Activated T-helper 1 cell treated with anti-CD3 and anti-CD28 coated beads, Interleukin-2, amount 50 U/mL, for 16 hours (primary cell): Measurements from ENCODE around the gene EEIG1.

ENCODE experiments used
- DNase-seq, 2 donors: peaks; one replicate each; pipeline ENCODE4 v3.0.0-alpha.2; 2020; ENCODE audit warnings: low read depth in 1 of 2, low spot score in 1 of 2

The EEIG1 gene

GRCh38 chr9:127975376-127976315, 5.1 kb downstream of the EEIG1 start:
- DNase-seq, result no peak

DNA sequence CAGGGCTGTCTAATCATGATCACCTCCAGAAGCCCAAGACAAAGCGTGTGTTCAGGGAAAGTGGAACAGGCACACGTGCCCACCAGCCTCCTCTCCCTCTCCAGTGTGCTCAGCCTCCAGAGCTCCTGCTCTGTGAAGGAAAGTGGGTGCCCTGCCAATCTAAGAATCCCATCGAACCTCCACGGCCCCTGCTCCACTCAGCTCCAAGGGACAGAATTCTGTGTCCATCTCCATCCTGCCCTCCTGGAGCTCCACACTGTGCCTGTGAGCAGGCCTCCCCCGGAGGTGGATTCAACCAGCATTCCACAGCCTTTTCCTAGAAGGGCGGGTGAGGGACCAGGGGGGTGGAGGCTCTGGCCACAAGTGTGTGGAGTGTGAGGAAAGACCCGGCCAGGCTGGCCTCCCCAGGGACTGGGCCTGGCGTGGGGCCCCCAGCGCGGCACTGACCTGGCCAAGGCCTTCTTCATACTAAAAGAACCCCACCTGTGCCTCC, 6.0 kb downstream of the EEIG1 start:
- no peak for DNase-seq

DNA sequence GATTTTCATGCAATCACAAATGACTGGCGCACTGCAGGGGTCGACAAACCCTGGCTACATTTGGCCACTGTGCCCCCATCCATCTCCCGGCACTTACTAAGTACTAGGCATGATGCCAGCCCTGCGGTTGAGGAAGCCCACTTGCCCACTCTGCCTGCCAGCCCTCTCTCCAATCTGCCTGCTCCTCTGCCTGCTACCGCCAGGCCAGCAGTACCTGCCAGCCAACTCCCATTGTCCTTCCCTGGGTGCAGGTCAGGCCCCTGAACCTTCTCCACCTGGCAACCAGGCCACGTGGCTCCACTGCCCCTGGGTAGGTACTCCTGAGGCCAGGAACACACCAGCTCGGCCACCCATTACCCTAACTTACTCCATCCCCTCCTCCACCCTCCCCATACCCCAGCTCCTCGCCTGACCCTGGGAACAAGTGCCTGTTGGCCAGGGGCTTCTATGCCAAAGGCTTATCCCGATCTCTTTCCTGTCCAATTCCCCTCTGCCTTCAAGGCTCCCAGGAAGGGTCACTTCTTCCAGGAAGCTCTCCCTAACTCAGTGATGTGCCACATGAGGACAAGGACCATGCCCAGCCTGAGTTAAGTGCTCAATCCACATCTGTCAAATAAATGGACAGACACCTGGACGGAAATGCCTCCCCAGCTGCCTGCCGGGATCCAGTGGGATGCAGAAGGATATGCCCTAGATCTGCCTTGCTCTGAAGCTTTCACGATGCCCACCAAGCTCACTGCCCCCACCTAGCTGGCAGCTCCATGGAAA, 6.6 kb downstream of the EEIG1 start:
- DNase-seq, result no peak

- DNase-seq, result no peak
Observed at GRCh38 chr9:127973169-127974000, 7.4 kb downstream of the EEIG1 start.

- no peak for DNase-seq
Observed at GRCh38 chr9:127972236-127972871, 8.4 kb downstream of the EEIG1 start.

DNA sequence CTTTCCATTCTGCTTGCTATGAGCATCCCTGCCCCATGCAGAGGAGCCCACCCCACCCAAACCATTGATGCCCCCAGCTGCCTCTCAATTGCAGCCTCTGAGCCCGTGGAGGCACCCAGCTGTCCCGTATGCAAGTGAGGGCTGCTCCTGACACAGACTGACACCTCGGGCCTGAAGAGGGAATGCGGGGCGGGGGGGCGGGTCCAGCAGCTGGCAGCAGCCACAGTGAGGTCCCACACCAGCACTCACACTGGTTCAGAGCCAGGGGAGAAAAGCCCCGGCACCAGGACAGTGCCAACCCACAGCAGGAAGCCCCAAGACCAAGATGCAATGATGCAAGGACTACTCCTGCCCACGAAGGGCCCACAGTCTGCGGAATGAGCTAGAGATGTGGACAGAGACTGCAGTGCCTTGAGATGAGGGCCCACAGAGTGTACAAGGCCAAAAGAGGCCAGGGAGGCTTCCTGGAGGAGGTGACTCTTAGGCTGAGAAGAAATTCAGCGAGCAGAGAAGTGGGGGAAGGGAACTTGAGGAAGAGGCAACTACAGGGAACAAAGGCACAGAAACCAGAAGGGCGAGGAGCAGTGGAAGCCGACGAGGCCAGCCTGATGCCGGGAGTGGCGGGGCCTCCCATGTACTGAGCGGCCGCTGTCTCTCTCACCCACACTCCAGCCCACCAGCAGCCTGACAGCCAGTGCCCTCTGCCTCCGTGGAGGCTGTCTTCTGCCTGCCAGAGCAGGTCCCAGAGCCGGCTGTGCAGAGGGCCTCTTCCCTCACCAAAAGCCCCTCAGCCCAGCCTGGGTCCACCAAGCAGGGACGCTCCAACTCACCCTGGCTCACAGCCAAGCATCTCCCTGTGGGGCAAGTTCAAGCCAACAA, 9.2 kb downstream of the EEIG1 start:
- DNase-seq, result no peak

DNA sequence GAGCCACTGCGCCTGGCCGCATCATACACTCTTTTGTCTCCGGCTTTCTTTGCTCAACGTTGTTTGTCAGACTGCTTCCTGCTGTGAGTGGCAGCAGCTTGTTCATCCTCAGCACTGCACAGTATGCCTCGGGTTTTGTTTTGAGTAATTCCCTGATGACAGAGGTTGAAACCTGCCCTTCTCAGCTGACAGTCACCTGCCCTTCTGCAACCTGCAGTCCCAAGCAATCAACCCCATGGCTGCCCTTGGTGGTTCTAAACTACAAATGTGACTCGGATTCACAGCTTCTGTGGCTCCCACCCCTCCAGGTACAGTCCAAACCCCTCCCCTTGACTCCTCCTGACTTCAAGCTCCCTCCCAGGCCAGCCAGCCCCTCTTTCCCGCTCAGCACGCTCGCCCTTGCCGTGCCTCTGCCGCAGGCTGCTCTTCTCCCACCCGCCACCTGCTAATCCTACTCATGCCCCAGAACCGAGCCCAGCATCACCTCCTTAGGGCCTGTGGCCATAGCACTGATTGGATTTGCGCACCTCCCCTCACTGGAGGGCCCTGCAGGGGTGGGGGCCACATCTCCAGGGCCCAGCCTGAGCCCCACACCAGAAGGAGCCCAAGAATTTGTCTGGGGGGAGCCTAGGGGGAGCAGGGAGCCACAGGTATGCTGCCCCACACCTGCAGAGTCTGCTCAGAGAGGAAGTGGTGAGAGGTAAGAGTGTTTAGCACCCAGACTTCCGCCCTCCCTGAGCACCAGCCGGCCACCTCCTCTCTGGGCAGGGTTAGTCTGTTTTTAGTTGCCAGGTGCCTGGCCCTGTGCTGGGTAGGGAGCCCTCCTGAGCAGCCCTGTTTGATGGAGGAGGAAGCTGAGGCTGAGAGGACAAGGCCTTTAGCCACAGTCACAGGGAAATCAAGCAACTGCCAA, 10.1 kb downstream of the EEIG1 start:
- peak; percentile 41 to 57 for DNase-seq

DNA sequence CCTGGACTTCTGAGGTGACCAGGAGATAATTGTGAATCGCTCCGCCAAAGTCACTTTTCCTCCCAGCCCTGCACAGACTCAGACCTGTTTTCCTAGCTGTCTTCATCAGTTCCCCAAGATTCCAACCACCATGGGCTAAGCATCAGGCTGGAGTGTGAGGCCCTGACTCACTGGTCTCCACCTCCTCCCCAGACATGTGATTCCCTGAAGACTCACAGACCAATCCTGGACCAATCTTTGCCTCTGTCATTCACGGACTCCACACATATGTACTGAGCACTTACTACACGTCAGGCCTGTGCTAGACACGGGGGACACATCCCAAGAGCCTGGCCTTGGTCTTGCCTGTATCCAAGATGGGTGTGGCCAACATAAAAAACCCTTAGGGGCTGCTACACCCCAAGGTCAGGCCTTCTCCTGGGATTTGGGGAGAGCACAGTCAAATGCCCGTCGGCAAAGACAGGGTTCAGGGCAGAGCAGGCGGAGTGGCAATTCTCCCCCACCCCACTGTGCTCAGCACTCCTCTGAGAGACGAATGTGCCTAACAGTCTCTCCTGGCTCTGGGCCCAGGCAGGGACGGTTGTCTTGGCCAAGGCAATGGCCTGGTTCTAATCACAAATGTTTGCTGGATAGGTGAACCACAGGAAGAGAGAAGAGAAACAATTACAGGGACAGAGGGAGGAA, 11.9 kb downstream of the EEIG1 start:
- DNase-seq, result no peak

- no peak for DNase-seq
Observed at GRCh38 chr9:127968042-127968441, 12.7 kb downstream of the EEIG1 start.

DNA sequence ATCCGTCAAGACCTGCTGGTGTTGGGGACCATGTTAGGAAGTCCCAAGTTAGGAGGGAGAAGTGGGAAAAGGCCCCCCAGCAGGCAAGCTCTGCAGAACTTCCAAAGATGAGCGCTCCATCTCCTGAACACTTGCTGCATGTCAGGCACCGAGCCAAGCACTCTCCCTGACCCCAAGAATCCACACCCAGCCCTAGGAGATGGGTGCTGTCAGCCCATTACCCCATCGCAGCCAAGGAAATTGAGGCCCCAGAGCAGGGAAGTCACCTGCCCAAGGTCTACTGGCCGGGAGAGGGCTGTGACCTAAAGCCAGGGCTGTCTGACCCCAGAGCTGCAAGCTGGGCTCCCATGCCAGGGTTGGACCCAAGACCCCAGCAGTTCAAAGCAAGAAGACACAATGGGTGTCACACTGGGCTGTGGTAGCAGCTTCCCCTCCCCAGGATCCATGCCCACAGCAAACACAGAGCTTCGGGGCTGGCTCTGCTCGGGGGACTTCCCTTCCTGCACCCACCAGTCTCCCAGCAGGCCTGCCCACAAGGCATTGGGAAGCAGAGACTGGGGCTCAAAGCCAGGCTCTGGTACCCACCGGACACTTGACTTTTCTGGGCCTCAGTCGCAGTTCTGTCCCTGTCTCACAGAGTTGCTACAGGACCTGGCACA, 13.5 kb downstream of the EEIG1 start:
- no peak for DNase-seq

GRCh38 chr9:127966416-127967150, 14.2 kb downstream of the EEIG1 start:
- no peak for DNase-seq

DNA sequence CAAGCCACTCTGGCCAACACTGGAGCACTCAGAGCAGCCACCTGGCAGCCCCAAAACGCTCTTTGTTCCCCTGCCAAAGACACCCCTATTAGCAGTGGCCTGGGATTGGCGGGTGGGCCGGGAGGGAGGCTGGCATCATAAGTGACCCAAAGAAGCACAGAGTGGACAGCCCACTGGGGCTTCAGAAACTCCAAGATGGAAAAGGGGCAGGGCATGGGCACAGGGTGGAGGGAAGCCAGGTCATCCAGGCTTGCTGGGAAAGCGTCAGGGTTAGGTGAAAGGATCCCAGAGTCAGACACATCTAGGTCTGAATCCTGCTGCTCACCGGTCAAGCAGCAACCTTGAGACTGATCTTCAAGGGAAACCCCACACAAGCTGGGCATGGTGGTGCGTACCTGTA, 14.8 kb downstream of the EEIG1 start:
- DNase-seq, result no peak

- DNase-seq, result no peak
Observed at GRCh38 chr9:127963359-127964064, 17.3 kb downstream of the EEIG1 start.

DNA sequence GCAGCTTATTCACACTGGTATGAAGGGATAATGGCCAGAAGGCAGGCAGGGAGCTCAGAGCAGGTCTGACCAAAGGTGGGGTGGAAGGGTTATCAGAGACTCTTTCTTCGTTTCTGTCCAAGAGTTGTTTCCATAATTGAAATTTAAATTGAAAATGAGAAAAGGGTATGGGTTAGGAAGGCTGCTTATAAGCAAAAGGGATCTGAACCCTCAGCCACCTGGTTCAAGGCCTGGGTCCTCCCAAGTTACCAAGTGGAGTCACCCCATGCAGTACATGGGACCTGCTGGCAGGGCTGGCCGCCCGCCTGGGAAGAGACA, 17.8 kb downstream of the EEIG1 start:
- DNase-seq, result no peak

DNA sequence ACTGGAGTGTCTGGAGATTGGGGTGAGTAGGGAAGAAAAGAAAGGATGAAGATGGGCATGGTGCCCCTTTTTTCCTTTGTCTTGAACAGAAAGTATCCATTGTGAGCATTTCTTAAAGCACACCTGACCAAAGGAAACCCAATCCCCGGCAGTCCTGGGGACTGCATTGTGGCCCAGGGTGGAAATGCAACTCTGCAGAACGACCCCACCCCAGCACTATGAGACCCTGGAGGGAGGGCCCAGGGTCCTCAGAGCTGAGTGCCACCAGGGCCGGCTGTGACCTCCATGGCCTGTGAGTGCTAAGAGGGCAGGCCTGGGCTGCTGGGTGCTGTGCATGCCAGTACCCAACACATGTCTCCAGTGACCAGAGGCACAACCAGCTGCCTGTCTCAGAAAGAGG, 18.5 kb downstream of the EEIG1 start:
- DNase-seq, result no peak

GRCh38 chr9:127961613-127962155, 19.1 kb downstream of the EEIG1 start:
- DNase-seq, result no peak
